SK-N-SH treated with all-trans-retinoic acid at 6 μM for 48 hours (cell line): Measurements from ENCODE around the gene CDC25C.

Source experiments
- ATAC-seq: fragments of 200-7000 bp; cut with Tn5 transposase; 3 replicates; pipeline ENCODE4 v1.9.1; 2020; ENCODE audit warnings: mild to moderate bottlenecking, moderate library complexity
- ARNTL ChIP-seq: fragments of 450-650 bp; formaldehyde crosslinking; IDR thresholded peaks from 2 replicates; pipeline ENCODE4 v1.5.0; 2020; ENCODE audit warnings: low read depth, mild to moderate bottlenecking, moderate library complexity, borderline replicate concordance
- BACH2 ChIP-seq: fragments of 250-450 bp; sonication (Bioruptor Pico); IDR thresholded peaks from 2 replicates; pipeline ENCODE4 v1.9.0; 2021; ENCODE audit warnings: mild to moderate bottlenecking, borderline replicate concordance
- CSDC2 ChIP-seq: fragments of 250-450 bp; sonication (Bioruptor Pico); IDR thresholded peaks from 2 replicates; pipeline ENCODE4 v1.5.0; 2020; ENCODE audit warnings: mild to moderate bottlenecking, moderate library complexity
- CSRNP3 ChIP-seq: fragments of 250-450 bp; sonication (Bioruptor Pico); IDR thresholded peaks from 2 replicates; pipeline ENCODE4 v1.5.1; 2021; ENCODE audit warnings: mild to moderate bottlenecking, moderate library complexity
- ESRRG ChIP-seq: fragments of 250-450 bp; sonication (Bioruptor Pico); IDR thresholded peaks from 2 replicates; pipeline ENCODE4 v1.6.1; 2021; ENCODE audit warnings: mild to moderate bottlenecking
- GLIS3 ChIP-seq: fragments of 250-450 bp; sonication (Bioruptor Pico); IDR thresholded peaks from 2 replicates; pipeline ENCODE4 v1.5.0; 2020; ENCODE audit warnings: mild to moderate bottlenecking, moderate library complexity
- ISL1 ChIP-seq: fragments of 250-450 bp; sonication (Bioruptor Pico); IDR thresholded peaks from 2 replicates; pipeline ENCODE4 v2.1.2; 2022; ENCODE audit warnings: mild to moderate bottlenecking, moderate library complexity
- OSR1 ChIP-seq: fragments of 250-450 bp; sonication (Bioruptor Pico); IDR thresholded peaks from 2 replicates; pipeline ENCODE4 v1.8.0; 2022; ENCODE audit warnings: moderate library complexity, mild to moderate bottlenecking, inconsistent platforms
- PPARA ChIP-seq: fragments of 250-450 bp; sonication (Bioruptor Pico); IDR thresholded peaks from 2 replicates; pipeline ENCODE4 v1.5.0; 2020; ENCODE audit warnings: mild to moderate bottlenecking, borderline replicate concordance
- RARB ChIP-seq: fragments of 250-450 bp; sonication (Bioruptor Pico); IDR thresholded peaks from 2 replicates; pipeline ENCODE4 v1.8.0; 2021; ENCODE audit warnings: mild to moderate bottlenecking, moderate library complexity
- SNAI2 ChIP-seq: fragments of 250-450 bp; sonication (Bioruptor Pico); IDR thresholded peaks from 2 replicates; pipeline ENCODE4 v1.5.0; 2020; ENCODE audit warnings: mild to moderate bottlenecking, moderate library complexity
- TCF4 ChIP-seq: fragments of 250-450 bp; sonication (Bioruptor Pico); IDR thresholded peaks from 2 replicates; pipeline ENCODE4 v1.8.0; 2021; ENCODE audit warnings: mild to moderate bottlenecking, moderate library complexity, borderline replicate concordance
- TOX ChIP-seq: fragments of 250-450 bp; sonication (Bioruptor Pico); IDR thresholded peaks from 2 replicates; pipeline ENCODE4 v1.8.0; 2021; ENCODE audit warnings: mild to moderate bottlenecking, moderate library complexity, borderline replicate concordance
- TSHZ2 ChIP-seq: fragments of 250-450 bp; sonication (Bioruptor Pico); IDR thresholded peaks from 2 replicates; pipeline ENCODE4 v1.5.0; 2020; ENCODE audit warnings: mild to moderate bottlenecking, moderate library complexity
- ZC3H10 ChIP-seq: fragments of 250-450 bp; sonication (Bioruptor Pico); IDR thresholded peaks from 2 replicates; pipeline ENCODE4 v1.5.1; 2021; ENCODE audit warnings: mild to moderate bottlenecking, moderate library complexity
- ZFP3 ChIP-seq: fragments of 250-450 bp; sonication (Bioruptor Pico); IDR thresholded peaks from 2 replicates; pipeline ENCODE4 v1.5.0; 2020; ENCODE audit warnings: mild to moderate bottlenecking, moderate library complexity
- ZNF70 ChIP-seq: fragments of 450-650 bp; formaldehyde crosslinking; IDR thresholded peaks from 2 replicates; pipeline ENCODE4 v1.5.0; 2020; ENCODE audit warnings: mild to moderate bottlenecking, moderate library complexity
- ZNF8 ChIP-seq: fragments of 450-650 bp; formaldehyde crosslinking; IDR thresholded peaks from 2 replicates; pipeline ENCODE4 v1.5.0; 2020; ENCODE audit warnings: mild to moderate bottlenecking, moderate library complexity
- TF ChIP-seq, protein P1 (sequence below): fragments of 250-450 bp; sonication (Bioruptor Pico); IDR thresholded peaks from 2 replicates; pipeline ENCODE4 v1.8.0; 2021; ENCODE audit warnings: low read depth, mild to moderate bottlenecking, moderate library complexity, borderline replicate concordance
- TF ChIP-seq, protein P2 (sequence below): fragments of 250-450 bp; sonication (Bioruptor Pico); IDR thresholded peaks from 2 replicates; pipeline ENCODE4 v1.8.0; 2020; ENCODE audit warnings: mild to moderate bottlenecking, moderate library complexity, borderline replicate concordance

The CDC25C gene

GRCh38 chr5:138263581-138263980 lies 68.0 kb downstream of the CDC25C start (continued):
- TF ChIP-seq CSRNP3 (CRISPR knock-in tag) (no peak), TOX (CRISPR knock-in tag) (no peak), GLIS3 (CRISPR knock-in tag) (no peak), CSDC2 (CRISPR knock-in tag) (no peak)
- TF ChIP-seq, protein P1, sequence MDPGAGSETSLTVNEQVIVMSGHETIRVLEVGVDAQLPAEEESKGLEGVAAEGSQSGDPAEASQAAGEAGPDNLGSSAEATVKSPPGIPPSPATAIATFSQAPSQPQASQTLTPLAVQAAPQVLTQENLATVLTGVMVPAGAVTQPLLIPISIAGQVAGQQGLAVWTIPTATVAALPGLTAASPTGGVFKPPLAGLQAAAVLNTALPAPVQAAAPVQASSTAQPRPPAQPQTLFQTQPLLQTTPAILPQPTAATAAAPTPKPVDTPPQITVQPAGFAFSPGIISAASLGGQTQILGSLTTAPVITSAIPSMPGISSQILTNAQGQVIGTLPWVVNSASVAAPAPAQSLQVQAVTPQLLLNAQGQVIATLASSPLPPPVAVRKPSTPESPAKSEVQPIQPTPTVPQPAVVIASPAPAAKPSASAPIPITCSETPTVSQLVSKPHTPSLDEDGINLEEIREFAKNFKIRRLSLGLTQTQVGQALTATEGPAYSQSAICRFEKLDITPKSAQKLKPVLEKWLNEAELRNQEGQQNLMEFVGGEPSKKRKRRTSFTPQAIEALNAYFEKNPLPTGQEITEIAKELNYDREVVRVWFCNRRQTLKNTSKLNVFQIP (CRISPR knock-in tag), result no peak
- TF ChIP-seq, protein P2, sequence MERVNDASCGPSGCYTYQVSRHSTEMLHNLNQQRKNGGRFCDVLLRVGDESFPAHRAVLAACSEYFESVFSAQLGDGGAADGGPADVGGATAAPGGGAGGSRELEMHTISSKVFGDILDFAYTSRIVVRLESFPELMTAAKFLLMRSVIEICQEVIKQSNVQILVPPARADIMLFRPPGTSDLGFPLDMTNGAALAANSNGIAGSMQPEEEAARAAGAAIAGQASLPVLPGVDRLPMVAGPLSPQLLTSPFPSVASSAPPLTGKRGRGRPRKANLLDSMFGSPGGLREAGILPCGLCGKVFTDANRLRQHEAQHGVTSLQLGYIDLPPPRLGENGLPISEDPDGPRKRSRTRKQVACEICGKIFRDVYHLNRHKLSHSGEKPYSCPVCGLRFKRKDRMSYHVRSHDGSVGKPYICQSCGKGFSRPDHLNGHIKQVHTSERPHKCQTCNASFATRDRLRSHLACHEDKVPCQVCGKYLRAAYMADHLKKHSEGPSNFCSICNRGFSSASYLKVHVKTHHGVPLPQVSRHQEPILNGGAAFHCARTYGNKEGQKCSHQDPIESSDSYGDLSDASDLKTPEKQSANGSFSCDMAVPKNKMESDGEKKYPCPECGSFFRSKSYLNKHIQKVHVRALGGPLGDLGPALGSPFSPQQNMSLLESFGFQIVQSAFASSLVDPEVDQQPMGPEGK (CRISPR knock-in tag), result no peak

- no peak for TF ChIP-seq SNAI2 (CRISPR knock-in tag)
- TF ChIP-seq ZNF8 (CRISPR knock-in tag), result no peak
- no peak for TF ChIP-seq TOX (CRISPR knock-in tag)
- TF ChIP-seq ZNF70 (CRISPR knock-in tag), result no peak
- TF ChIP-seq RARB (CRISPR knock-in tag), result no peak
- no peak for TF ChIP-seq CSDC2 (CRISPR knock-in tag)
- TF ChIP-seq ZFP3, result no peak
- no peak for TF ChIP-seq ZC3H10
- no peak for TF ChIP-seq GLIS3 (CRISPR knock-in tag)
- TF ChIP-seq, protein P2 (CRISPR knock-in tag), result no peak
- TF ChIP-seq ARNTL (CRISPR knock-in tag), result no peak
- TF ChIP-seq BACH2 (CRISPR knock-in tag), result no peak
- no peak for TF ChIP-seq ESRRG (CRISPR knock-in tag)
- TF ChIP-seq PPARA, result no peak
- no peak for TF ChIP-seq TCF4 (CRISPR knock-in tag)
- TF ChIP-seq ISL1 (CRISPR knock-in tag), result no peak
- no peak for TF ChIP-seq TSHZ2 (CRISPR knock-in tag)
- no peak for TF ChIP-seq OSR1 (CRISPR knock-in tag)
- no peak for ATAC-seq
These were observed 72.8 kb downstream of the CDC25C start for GRCh38 chr5:138258704-138259292.

DNA sequence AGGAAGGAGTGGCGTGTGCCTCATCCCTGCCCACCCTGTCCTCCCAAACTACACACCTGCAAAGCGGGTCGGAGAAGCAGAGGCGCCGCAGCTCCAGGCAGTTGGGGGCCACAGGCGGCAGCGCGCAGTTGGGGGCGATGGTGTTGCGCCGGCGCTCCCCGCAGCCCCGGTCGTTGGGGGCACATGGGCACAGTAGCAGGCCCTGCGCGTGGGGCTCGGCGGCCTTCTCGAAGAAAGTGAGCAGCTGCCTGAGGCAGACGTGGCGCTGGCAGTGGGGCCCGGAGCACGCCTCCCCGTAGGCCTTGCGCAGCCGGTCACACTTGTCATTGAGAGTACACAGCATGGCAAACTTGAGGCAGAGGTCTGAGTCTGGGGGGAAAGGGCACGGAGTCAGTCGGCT lies 74.0 kb downstream of the CDC25C start:
- ATAC-seq, result no peak
- TF ChIP-seq CSRNP3 (CRISPR knock-in tag) (no peak), ARNTL (CRISPR knock-in tag) (no peak), CSDC2 (CRISPR knock-in tag) (no peak), ZC3H10 (no peak), TOX (CRISPR knock-in tag) (no peak), ZNF70 (CRISPR knock-in tag) (no peak), OSR1 (CRISPR knock-in tag) (no peak), BACH2 (CRISPR knock-in tag) (no peak), ESRRG (CRISPR knock-in tag) (no peak), ZNF8 (CRISPR knock-in tag) (no peak), ISL1 (CRISPR knock-in tag) (no peak), ZFP3 (no peak), GLIS3 (CRISPR knock-in tag) (no peak)
- TF ChIP-seq, protein P2 (CRISPR knock-in tag), result no peak
- TF ChIP-seq, protein P1 (CRISPR knock-in tag), result no peak
